H1 (cell line): Measurements from ENCODE around the gene PPP1R7. TPM values are rescaled to one million over a fixed set of nuclear protein-coding genes. Genes with fewer than 3 reads are reported as not detected.

Experiments
- BCL11A ChIP-seq, 2 experiments: IDR thresholded peaks; one replicate each; pipeline ENCODE4 v1.6.1; 2011; ENCODE audit warnings: low read depth in 2 of 2, low read length in 2 of 2, mild to moderate bottlenecking in 2 of 2
- HDAC2 ChIP-seq, 2 experiments: fragments of 300-600 bp in 1 of 2; sonication (generic) in 1 of 2; IDR thresholded peaks; 2 replicates each; pipeline ENCODE4 v1.6.1; 2011 to 2012; ENCODE audit warnings: low read depth in 2 of 2, low read length in 2 of 2, mild to moderate bottlenecking in 2 of 2, moderate library complexity in 2 of 2, borderline replicate concordance in 1 of 2, inconsistent platforms in 1 of 2
- RAD21 ChIP-seq, 2 experiments: IDR thresholded peaks in 1 of 2; conservative IDR thresholded peaks in 1 of 2; 2 replicates each; pipeline ENCODE4 v1.6.1; 2011; ENCODE audit warnings: low read depth in 2 of 2, low read length in 2 of 2, improper control_type of control experiment in 1 of 2, inconsistent platforms in 1 of 2, mild to moderate bottlenecking in 1 of 2, moderate library complexity in 1 of 2
- RNF2 ChIP-seq: fragments of 200-900, 300-1000 bp; sonication (generic); IDR thresholded peaks from 2 replicates; pipeline ENCODE4 v1.7.1; 2016; ENCODE audit warnings: borderline replicate concordance, low read depth, mild to moderate bottlenecking, antibody characterized with exemption, low read length; ENCODE audit not compliant: poor library complexity, severe bottlenecking; ENCODE audit errors: missing control alignments
- SIN3A ChIP-seq, 2 experiments: IDR thresholded peaks in 1 of 2; conservative IDR thresholded peaks in 1 of 2; 2 replicates each; pipeline ENCODE4 v1.6.1; 2011 to 2012; ENCODE audit warnings: low read length in 2 of 2, improper control_type of control experiment in 1 of 2, low read depth in 1 of 2, mild to moderate bottlenecking in 1 of 2
- TEAD4 ChIP-seq: IDR thresholded peaks from 2 replicates; pipeline ENCODE4 v1.6.1; 2012; ENCODE audit warnings: low read depth, low read length, inconsistent platforms, mixed read lengths
- polyA plus RNA-seq, 7 experiments: library from polyadenylated mRNA; depleted of rRNA in 3 of 7; stranded (reverse) in 5 of 7; unstranded in 2 of 7; fragments of >200 nt in 5 of 7; fragments of 200-250 nt in 2 of 7; gene quantifications; 1 replicate in 5 of 7; 2 replicates in 1 of 7; 4 replicates in 1 of 7; pipeline versions ENCODE4 v1.2.1 to v1.2.3, GENCODE V29; 2011 to 2013; ENCODE audit warnings: missing spikeins in 2 of 7, mixed read lengths in 2 of 7
- total RNA-seq: library from RNA; stranded (reverse); fragmentation: NEBNext Ultra II Directional; extraction: Animal tissue kit (Norgen Biotek cat#: 25700); gene quantifications from 2 replicates; pipeline ENCODE4 v1.2.1, GENCODE V29; 2021

Gene PPP1R7
- total and polyA plus RNA-seq, 2 of the 8 experiments (the other 6 are each of a cell fraction or from before 2014, with no cell fraction given) = 22.2 to 64.0 TPM

GRCh38 chr2:241229563-241230401 lies 79.5 kb downstream of the PPP1R7 start (continued):
- TF ChIP-seq SIN3A (conservative IDR thresholded peaks at IDR 0.05 in 1 of 2, IDR thresholded peaks at IDR 0.05 in 1 of 2; ENCODE audit: low read depth in 1 of 2, low read length in 2 of 2) (no peak), RNF2 (no peak), HDAC2 (IDR thresholded peaks at IDR 0.05; ENCODE audit: borderline replicate concordance in 1 of 2, low read depth in 2 of 2, low read length in 2 of 2) (no peak), TEAD4 (no peak), BCL11A (IDR thresholded peaks at IDR 0.05; ENCODE audit: low read depth in 2 of 2, low read length in 2 of 2) (no peak), RAD21 (IDR thresholded peaks at IDR 0.05 in 1 of 2, conservative IDR thresholded peaks at IDR 0.05 in 1 of 2; ENCODE audit: low read depth in 2 of 2, low read length in 2 of 2) (no peak)
